Breast epithelium (tissue), 3 donors: ENCODE results near the gene CCM2L.

Source experiments
- POLR2A ChIP-seq: fragments of 450-650 bp; IDR thresholded peaks from one replicate; pipeline ENCODE4 v1.6.1; 2016; ENCODE audit warnings: antibody characterized with exemption, mild to moderate bottlenecking, moderate library complexity
- POLR2AphosphoS5 ChIP-seq, 3 donors: sonication (generic); formaldehyde crosslinking; IDR thresholded peaks; one replicate each; pipeline ENCODE4 v1.6.1; 2017; ENCODE audit warnings: antibody characterized with exemption in 3 of 3
- TF ChIP-seq, protein P1 (sequence below), 3 donors: fragments of 450-650 bp; IDR thresholded peaks; one replicate each; pipeline ENCODE4 v1.5.1; 2016 to 2017; ENCODE audit warnings: antibody characterized with exemption in 3 of 3, mild to moderate bottlenecking in 3 of 3, moderate library complexity in 3 of 3

DNA sequence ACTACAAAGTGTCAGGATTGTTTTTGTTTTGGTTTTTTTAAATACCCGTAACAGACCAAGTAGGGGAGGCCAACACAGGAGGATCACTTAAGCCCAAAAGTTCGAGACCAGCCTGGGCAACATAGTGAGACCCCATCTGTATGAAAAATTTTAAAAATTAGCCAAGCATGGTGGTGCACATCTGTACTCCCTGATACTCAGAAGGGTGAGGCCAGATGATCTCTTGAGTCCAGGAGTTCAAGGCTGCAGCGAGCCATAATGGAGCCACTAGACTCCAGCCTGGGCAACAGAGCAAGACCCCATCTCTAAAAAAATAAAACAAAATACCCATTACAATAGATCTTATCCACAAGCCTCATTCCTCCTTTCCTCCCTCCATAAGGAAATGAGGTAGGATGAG, 70.5 kb downstream of the CCM2L start:
- TF ChIP-seq, protein P1, sequence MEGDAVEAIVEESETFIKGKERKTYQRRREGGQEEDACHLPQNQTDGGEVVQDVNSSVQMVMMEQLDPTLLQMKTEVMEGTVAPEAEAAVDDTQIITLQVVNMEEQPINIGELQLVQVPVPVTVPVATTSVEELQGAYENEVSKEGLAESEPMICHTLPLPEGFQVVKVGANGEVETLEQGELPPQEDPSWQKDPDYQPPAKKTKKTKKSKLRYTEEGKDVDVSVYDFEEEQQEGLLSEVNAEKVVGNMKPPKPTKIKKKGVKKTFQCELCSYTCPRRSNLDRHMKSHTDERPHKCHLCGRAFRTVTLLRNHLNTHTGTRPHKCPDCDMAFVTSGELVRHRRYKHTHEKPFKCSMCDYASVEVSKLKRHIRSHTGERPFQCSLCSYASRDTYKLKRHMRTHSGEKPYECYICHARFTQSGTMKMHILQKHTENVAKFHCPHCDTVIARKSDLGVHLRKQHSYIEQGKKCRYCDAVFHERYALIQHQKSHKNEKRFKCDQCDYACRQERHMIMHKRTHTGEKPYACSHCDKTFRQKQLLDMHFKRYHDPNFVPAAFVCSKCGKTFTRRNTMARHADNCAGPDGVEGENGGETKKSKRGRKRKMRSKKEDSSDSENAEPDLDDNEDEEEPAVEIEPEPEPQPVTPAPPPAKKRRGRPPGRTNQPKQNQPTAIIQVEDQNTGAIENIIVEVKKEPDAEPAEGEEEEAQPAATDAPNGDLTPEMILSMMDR (IDR thresholded peaks at IDR 0.05), result no peak
- TF ChIP-seq POLR2A (no peak), POLR2AphosphoS5 (IDR thresholded peaks at IDR 0.05) (no peak)
